Activated T-helper 1 cell treated with anti-CD3 and anti-CD28 coated beads, Interleukin-12 subunit alpha, Interleukin-12 subunit beta, Interleukin-2, Interleukin-4 antibody, amounts not matched to agents 30 ng/mL and 10 ng/mL and 1 ng/mL, durations not matched to agents 14 hours and 24 hours and 36 hours (primary cell): Measurements from ENCODE around the gene GLYAT. TPM values are rescaled to one million over a fixed set of nuclear protein-coding genes. Genes with fewer than 3 reads are reported as not detected.

Experiments used
- DNase-seq: peaks from one replicate; pipeline ENCODE4 v3.0.0; 2021; ENCODE audit warnings: low spot score
- H3K27ac Mint-ChIP-seq: one replicate; pipeline ENCODE4 v1.8.0; 2021; ENCODE audit warnings: mild to moderate bottlenecking, mixed read lengths
- H3K27me3 Mint-ChIP-seq: one replicate; pipeline ENCODE4 v1.8.0; 2022; ENCODE audit warnings: mild to moderate bottlenecking, moderate library complexity, mixed read lengths; ENCODE audit not compliant: insufficient read depth
- H3K36me3 Mint-ChIP-seq: one replicate; pipeline ENCODE4 v1.8.0; 2021; ENCODE audit warnings: low read depth, mixed read lengths
- H3K4me1 Mint-ChIP-seq: one replicate; pipeline ENCODE4 v1.8.0; 2021; ENCODE audit warnings: low read depth, mixed read lengths
- H3K4me3 Mint-ChIP-seq: one replicate; pipeline ENCODE4 v1.8.0; 2021; ENCODE audit warnings: mild to moderate bottlenecking, moderate library complexity, mixed read lengths
- H3K9me3 Mint-ChIP-seq: one replicate; pipeline ENCODE4 v1.8.0; 2021; ENCODE audit warnings: mixed read lengths
- intact Hi-C: fragments of 100-400 bp; cut with micrococcal nuclease; formaldehyde crosslinking; loops from one replicate; pipeline ENCODE4 v1.15.1; 2024
- total RNA-seq: library from RNA; stranded (reverse); gene quantifications from 2 replicates; pipeline ENCODE4 v1.2.3, GENCODE V29; 2022

GLYAT gene
- total RNA-seq, 1 donor from 2014 or later, result not detected

DNA sequence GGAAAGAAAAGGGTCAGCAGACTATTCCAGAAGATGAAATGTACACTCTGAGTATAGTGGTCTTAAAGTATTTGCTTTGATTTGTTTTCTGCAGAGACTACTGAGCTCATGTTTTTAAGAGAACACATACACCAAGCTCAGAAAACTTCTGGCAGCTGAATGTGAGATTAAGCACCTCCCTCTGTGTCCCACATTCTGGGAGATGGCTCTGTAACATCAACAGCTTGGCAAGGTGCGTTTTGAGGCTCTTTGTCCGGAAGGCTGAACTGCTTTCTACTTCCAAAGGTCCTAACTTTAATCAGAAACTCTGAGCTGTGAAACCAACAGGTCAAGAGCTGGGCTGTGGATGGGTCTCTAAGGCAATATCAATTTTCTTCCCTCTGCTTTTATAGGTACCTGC is 36.4 kb upstream of the GLYAT start:
- Mint-ChIP-seq H3K4me3 (no peak overlapping the region), H3K27ac (no peak overlapping the region), H3K27me3 (peaks cover 4% of the 10 kb centered on the region), H3K4me1 (peaks cover 7% of the 10 kb centered on the region), H3K9me3 (no peaks in the 10 kb centered on the region), H3K36me3 (no peaks in the 10 kb centered on the region)
- intact Hi-C loops, result no loop called here
- no peak for DNase-seq

DNA sequence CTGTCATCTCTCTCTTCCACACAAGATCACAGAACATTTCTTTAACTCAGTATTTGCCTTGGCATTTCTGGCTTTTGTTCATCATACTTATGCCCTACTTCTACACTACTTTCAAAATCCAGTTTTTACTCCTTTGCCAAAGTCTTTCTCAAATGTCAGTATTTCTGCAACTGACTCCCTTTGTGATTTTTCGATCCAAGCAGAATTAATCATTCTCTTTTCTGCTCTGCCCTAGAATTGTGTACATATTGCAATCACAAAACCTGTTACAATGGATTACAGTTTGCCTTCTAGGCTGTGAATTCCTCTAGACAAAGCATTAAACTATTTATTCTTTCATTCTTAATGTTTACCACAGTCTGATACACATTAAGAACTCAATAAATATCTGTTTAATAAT is 33.3 kb upstream of the GLYAT start:
- Mint-ChIP-seq H3K9me3 (no peaks in the 10 kb centered on the region), H3K4me3 (no peak overlapping the region), H3K36me3 (no peaks in the 10 kb centered on the region)

DNA sequence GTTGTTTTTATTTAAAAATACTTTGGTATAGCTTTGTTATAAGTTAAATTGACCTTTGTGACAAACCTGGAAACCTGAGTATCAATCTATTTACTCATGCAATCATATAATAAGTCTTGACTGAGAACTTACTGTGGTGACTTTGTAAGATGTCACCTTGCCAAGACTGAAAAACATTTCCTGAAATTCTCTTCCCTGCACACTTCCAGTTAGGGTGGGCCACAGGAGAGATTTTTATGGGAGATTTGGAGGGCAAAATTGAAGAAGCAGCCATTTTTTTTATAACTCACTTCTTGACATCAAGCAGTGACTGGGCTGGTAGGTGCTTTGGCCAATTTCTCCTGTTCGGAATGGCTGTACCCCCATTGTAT is 31.4 kb upstream of the GLYAT start:
- Mint-ChIP-seq H3K4me1 (no peaks in the 10 kb centered on the region), H3K27ac (no peak overlapping the region), H3K36me3 (no peaks in the 10 kb centered on the region), H3K4me3 (no peak overlapping the region), H3K27me3 (peaks cover 7% of the 10 kb centered on the region), H3K9me3 (no peaks in the 10 kb centered on the region)
- intact Hi-C loops, result no loop called here
- DNase-seq, result no peak

More for the DNA sequence above, 33.3 kb upstream of the GLYAT start:
- Mint-ChIP-seq H3K4me1 (no peaks in the 10 kb centered on the region), H3K27ac (no peak overlapping the region), H3K27me3 (peaks cover 4% of the 10 kb centered on the region)
- intact Hi-C loops, result no loop called here
- DNase-seq, result no peak

DNA sequence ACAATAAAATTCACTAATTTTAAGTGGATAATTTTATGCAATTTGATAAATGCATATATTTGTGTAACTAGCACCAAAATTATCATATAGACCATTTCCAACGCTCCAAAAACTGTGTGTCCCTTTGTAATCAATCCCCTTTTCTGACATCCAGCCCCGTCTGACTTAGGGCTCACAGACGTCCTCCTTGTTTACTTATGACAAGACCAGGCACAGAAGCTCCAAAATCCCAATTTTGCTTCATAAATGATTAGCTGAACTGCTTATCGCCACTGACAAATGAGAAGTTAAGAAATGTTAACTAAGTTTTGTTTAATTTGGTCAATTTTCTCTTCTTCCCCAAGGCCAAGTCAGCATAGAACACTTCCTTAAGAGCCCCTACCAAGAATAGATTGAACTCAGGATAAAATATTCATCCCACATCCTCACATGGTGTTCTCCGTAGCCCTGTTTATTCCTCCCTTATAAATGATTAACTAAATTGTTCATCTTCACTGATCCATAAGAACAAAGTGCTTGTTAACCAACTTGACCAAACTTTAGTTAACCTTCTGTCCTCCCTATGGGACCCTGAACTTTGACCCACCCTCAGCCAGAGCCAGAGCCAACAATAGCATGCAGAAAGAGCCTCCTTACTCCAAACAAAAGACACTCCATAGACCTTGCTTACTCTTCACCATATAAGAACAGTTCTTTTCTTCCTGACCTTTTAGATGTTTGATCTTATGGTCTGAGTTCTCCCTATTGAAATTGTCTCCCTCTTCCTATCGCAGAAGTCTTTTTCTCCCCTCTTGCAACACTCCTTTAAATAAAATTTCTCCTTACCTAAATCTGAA is 30.8 kb upstream of the GLYAT start:
- H3K27me3 Mint-ChIP-seq, result peaks cover 7% of the 10 kb centered on the region
- no peak for DNase-seq
- intact Hi-C loops, result no loop called here
- H3K4me1 Mint-ChIP-seq, result no peaks in the 10 kb centered on the region
- H3K4me3 Mint-ChIP-seq, result no peak overlapping the region
- no peak overlapping the region for H3K27ac Mint-ChIP-seq
- H3K9me3 Mint-ChIP-seq, result no peaks in the 10 kb centered on the region
- H3K36me3 Mint-ChIP-seq, result no peaks in the 10 kb centered on the region

DNA sequence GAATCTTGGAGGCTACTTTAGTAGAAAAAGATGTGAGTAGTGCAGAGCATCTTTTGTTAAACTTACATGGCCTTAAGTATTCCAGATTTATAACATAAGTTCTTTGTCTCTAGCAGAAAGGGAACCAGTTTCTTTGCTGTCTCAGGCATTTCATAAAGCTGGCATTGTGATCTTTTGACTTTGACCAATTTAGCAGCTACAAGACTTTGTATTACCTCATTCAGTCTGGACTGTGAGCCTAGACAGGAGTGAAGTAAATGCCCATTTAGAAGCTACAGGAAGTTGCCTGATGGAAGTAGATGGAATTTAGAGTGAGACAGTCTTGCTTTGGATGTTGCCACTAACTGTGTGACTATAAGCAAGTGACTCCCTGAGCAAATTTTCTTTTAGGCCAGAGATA is 25.7 kb upstream of the GLYAT start:
- no peaks in the 10 kb centered on the region for H3K4me1 Mint-ChIP-seq
- DNase-seq, result no peak
- no peak overlapping the region for H3K27ac Mint-ChIP-seq
- no peak overlapping the region for H3K4me3 Mint-ChIP-seq
- H3K9me3 Mint-ChIP-seq, result no peaks in the 10 kb centered on the region
- no peaks in the 10 kb centered on the region for H3K36me3 Mint-ChIP-seq
- intact Hi-C loops, result no loop called here
- H3K27me3 Mint-ChIP-seq, result peaks cover 3% of the 10 kb centered on the region

DNA sequence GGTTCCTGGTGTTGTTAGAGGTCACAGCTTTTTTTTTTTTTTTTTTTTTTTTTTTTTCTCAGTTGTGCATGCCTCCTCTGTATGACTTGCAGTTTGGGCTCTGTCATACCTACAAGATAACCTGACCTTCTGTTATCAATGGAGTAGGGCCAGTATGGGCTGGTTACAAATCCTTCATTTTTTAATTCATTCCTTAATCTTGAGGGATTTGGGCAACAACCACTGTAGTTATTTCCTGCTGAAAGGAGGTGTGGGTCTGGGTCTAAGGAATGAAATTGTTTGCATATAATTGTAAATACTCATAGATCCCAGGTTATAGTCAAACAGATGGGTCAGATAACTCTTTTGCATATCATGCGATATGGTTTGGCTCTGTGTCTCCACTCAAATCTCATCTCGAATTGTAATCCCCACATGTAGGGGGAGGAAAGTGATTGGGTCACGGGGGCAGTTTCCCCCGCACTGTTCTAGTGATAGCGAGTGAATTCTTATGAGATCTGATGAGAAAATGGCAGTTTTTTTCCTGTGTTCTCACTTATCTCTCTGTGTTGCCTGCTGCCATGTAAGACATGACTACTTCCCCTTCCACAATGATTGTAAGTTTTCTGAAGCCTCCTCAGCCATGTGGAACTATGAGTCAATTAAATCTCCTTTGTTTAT is 14.1 kb upstream of the GLYAT start:
- no peaks in the 10 kb centered on the region for H3K36me3 Mint-ChIP-seq
- no peak overlapping the region for H3K27ac Mint-ChIP-seq
- peaks cover 4% of the 10 kb centered on the region for H3K9me3 Mint-ChIP-seq
- intact Hi-C loops, result no loop called here
- H3K4me1 Mint-ChIP-seq, result peaks cover 6% of the 10 kb centered on the region
- no peak overlapping the region for H3K4me3 Mint-ChIP-seq
- H3K27me3 Mint-ChIP-seq, result peaks cover 4% of the 10 kb centered on the region
- DNase-seq, result no peak

DNA sequence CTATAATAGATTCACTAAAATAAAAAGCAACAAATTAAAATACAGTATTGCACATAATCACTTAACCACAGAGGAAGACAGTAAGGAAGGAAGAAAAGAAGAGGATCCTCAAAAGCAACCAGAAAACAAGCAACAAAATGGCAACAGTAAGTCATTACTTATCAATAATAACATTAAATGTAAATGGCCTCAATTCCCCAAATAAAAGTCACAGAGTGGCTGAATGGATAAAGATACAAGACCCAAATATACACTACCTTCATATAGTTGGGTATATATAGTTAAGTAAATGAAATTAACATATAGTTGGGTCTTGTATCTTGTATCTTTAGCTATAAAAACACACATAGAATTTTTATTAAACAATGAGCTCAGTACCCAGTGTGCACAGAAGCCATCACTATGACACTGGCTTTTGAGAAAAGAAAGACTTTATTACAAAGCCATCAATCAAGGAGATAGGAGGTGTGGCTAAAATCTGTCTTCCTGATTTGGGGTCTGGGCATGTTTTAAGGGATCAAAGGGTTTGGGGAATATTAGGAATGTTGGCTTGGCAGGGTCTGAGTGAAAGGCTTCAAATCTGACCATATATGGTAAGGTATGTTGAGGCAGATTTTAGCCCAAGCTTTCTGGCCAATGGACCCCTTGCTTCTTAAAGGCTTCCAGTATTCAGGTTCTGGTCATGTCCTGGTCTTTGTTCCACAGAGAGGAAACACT is 13.4 kb upstream of the GLYAT start:
- H3K36me3 Mint-ChIP-seq, result no peaks in the 10 kb centered on the region
- peaks cover 4% of the 10 kb centered on the region for H3K27me3 Mint-ChIP-seq
- intact Hi-C loops, result no loop called here
- no peak overlapping the region for H3K4me3 Mint-ChIP-seq
- H3K9me3 Mint-ChIP-seq, result peaks cover 4% of the 10 kb centered on the region
- no peak overlapping the region for H3K27ac Mint-ChIP-seq
- H3K4me1 Mint-ChIP-seq, result peaks cover 6% of the 10 kb centered on the region
- DNase-seq, result no peak

DNA sequence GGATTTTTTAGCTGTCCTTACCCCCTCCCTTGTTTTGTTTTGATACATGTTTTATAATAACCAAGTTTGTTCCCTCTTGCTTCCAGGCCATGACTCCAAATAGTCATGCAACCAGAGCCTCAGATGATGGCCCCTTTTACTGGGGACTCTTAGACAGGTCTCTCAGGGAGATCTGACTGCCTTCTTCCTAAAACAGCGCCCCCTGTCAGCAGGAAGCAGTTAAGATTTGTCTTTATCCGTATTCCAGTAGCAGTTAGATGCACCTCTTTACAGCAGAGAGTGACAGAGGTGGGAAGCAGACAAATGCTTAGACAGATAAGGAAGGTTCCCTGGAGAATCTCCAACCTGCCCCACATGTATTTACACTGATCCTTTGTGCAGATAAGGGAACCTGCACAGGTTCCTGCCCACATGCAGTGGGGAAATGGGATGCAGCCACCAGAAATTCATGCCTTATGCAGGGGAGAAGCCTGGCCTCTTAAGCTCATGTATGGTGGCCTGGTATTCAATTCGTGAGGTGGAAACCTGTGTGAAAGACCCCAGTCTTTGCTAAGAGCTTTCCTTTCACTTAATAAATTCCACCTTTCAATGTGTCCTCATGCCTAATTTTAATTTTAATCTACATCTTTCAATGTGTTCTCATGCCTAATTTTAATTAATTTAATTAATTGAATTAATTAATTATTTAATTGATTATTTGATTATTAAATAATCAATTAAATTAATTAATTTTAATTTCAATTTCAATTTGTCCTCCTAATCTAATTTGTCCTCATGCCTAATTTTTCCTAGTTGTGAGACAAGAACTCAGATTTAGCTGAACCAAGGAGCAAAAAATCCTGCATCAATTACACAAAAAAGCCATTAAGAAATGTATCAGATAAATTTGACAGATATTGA is 11.5 kb upstream of the GLYAT start:
- DNase-seq, result no peak
- Mint-ChIP-seq H3K27ac (no peak overlapping the region), H3K36me3 (no peaks in the 10 kb centered on the region), H3K4me1 (peaks cover 6% of the 10 kb centered on the region), H3K27me3 (peaks cover 2% of the 10 kb centered on the region), H3K9me3 (peaks cover 2% of the 10 kb centered on the region), H3K4me3 (no peak overlapping the region)
- intact Hi-C loops, result no loop called here

DNA sequence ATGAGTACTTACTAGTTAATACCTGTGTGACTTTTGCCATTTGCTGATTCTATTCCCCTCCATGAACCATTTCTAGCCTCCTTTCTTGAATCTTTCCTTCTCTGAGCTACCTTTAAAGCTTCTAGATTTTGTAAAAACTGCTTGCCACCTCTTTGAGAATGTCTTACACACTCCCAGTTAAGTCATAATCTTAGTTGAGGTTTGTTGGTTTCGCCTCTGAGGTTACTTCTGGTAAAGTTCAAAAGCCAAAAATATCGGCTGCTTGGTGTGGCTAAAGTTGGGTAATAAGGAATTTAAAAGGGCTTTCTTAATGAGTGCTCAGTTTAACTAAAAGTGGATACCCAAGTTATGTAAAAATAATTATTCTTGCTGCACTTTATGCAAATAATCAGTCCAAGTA is 10.4 kb upstream of the GLYAT start:
- intact Hi-C loops, result no loop called here
- Mint-ChIP-seq H3K4me3 (no peak overlapping the region), H3K9me3 (no peaks in the 10 kb centered on the region), H3K27ac (no peak overlapping the region), H3K36me3 (no peaks in the 10 kb centered on the region), H3K27me3 (no peaks in the 10 kb centered on the region), H3K4me1 (peaks cover 6% of the 10 kb centered on the region)
- DNase-seq, result no peak

DNA sequence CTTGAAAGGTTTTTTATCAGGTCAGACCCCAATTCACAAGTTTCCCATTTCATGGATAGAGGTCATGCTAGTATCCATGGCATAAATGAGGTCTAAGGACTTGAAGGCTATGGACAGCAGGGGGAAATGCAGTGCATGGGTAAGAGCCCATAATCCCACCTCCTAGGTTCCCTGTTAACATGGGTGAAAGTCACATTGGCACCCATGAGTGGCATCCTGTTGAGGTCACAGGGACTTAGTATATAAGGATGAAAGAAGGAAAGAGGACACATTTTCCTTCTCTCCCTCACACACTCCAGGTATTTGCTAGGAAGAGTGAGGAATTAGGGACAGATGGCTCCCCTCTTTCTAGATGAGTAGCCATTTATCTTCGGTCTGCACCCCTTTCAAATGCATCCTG is 9.4 kb upstream of the GLYAT start:
- no peak overlapping the region for H3K27ac Mint-ChIP-seq

DNA sequence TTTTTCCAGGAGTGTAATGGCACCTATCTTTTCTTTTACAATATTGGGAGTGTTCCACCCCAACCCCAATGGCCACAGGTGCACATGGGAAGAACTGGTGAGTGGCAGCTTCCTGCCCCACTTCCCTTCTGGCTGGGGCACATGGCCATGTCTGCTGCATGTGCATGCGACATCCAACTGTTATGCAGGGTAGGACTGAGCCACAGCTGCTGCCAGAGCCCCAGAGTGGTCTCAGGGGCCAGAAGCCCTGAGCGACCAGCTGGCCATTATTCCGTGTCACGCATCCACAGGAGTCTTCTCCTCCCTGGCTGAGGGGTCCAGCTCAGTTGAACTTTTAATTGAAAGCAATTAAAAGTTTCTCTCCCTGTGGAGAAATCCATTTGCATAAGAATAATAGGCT is 8.7 kb upstream of the GLYAT start:
- intact Hi-C loops, result no loop called here
- Mint-ChIP-seq H3K27me3 (peaks cover 3% of the 10 kb centered on the region), H3K4me3 (no peak overlapping the region), H3K9me3 (no peaks in the 10 kb centered on the region), H3K4me1 (peaks cover 6% of the 10 kb centered on the region), H3K36me3 (no peaks in the 10 kb centered on the region), H3K27ac (no peak overlapping the region)
- no peak for DNase-seq

More for the DNA sequence above, 9.4 kb upstream of the GLYAT start:
- H3K4me3 Mint-ChIP-seq, result no peak overlapping the region
- H3K36me3 Mint-ChIP-seq, result no peaks in the 10 kb centered on the region
- no peaks in the 10 kb centered on the region for H3K9me3 Mint-ChIP-seq
- peaks cover 3% of the 10 kb centered on the region for H3K27me3 Mint-ChIP-seq
- peaks cover 6% of the 10 kb centered on the region for H3K4me1 Mint-ChIP-seq
- intact Hi-C loops, result no loop called here
- no peak for DNase-seq

DNA sequence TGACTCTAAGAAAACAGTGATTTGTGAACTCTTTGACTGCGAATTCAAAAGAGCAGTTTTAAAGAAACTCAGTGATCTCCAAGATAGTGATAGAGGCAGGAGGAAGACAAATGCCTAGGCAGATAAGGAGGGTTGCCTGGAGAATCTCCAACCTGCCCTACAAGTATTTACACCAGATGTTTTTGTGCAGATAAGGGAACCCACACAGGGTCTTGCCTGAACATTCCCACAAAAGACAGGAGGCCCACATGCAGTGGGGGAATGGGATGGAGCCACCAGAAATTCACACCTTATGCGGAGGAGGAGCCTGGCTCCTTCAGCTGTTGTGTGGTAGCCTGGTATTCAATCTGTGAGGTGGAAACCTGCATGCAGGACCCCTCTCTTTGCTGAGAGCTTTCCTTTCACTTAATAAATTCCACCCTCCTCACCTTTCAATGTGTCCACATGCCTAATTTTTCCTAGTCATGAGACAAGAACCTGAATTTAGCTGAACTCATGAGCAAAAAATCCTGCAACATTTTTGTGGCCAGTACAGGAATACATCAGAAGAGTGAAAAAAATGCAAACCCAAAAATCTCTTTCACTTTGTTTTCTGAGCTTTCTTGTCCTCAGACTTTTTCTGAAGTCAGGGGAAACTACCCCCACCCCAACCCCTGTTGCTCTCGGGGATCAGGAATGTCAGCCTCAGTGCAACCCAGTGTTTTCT is 8.1 kb upstream of the GLYAT start:
- H3K9me3 Mint-ChIP-seq, result no peaks in the 10 kb centered on the region
- no peak for DNase-seq
- H3K4me1 Mint-ChIP-seq, result peaks cover 6% of the 10 kb centered on the region
- intact Hi-C loops, result no loop called here
- no peak overlapping the region for H3K4me3 Mint-ChIP-seq
- H3K27me3 Mint-ChIP-seq, result peaks cover 3% of the 10 kb centered on the region
- H3K36me3 Mint-ChIP-seq, result no peaks in the 10 kb centered on the region
- H3K27ac Mint-ChIP-seq, result no peak overlapping the region
